Endothelial cell of umbilical vein (primary cell): ENCODE data around the gene NRM. TPM values are rescaled to one million over a fixed set of nuclear protein-coding genes. Genes with fewer than 3 reads are reported as not detected.
A peak's percentile ranks its signal among the peaks of the same experiment; 100 is the strongest.
"Not testable (repeated sequence)": the region's sequence is repeated elsewhere in the genome, so short reads cannot be mapped to it uniquely, and the experiment has no call there.

ENCODE experiments used
- BruUV-seq: library from RNA; stranded (reverse); fragments of 400-500 nt; replicated peaks from 2 replicates; lab custom pipeline; 2021; lab: Mats Ljungman, UMichigan
- CTCF ChIA-PET: fragments of 300-600, 350-600 bp; sonication (Branson Sonifier 250); formaldehyde crosslinking; loops from one replicate; lab custom pipeline; 2021; ENCODE audit warnings: antibody characterized with exemption, inconsistent platforms; lab: Charles Lee
- POLR2A ChIA-PET: fragments of 300-600, 350-600 bp; sonication (Branson Sonifier 250); formaldehyde crosslinking; loops from one replicate; lab custom pipeline; 2021; ENCODE audit warnings: antibody characterized with exemption, inconsistent platforms; lab: Charles Lee
- DNase-seq: peaks from one replicate; pipeline ENCODE4 v3.0.0-alpha.2; 2011; ENCODE audit warnings: low read depth, low spot score
- FAIRE-seq: peaks from 2 replicates; lab custom pipeline; 2011; peaks lifted over from hg19 to GRCh38; lab: Jason Lieb, UNC
- H2AFZ ChIP-seq: 2 replicates; pipeline ENCODE4 v1.6.0; 2012; ENCODE audit warnings: low read depth, low read length, control low read depth, inconsistent platforms
- H3K27ac ChIP-seq: 2 replicates; pipeline ENCODE4 v1.5.1; 2011; ENCODE audit warnings: low read depth, mild to moderate bottlenecking, control low read depth, low read length, moderate library complexity; ENCODE audit not compliant: insufficient read depth
- H3K27me3 ChIP-seq, 2 experiments: 2 replicates each; pipeline versions ENCODE4 v1.6.0 to v1.6.1; 2011; ENCODE audit warnings: low read length in 2 of 2, mixed read lengths in 1 of 2; ENCODE audit not compliant: control insufficient read depth in 2 of 2, insufficient read depth in 2 of 2
- H3K36me3 ChIP-seq, 2 experiments: 2 replicates in 1 of 2; 3 replicates in 1 of 2; pipeline ENCODE4 v1.5.1; 2011; ENCODE audit warnings: low read length in 2 of 2, mild to moderate bottlenecking in 1 of 2, moderate library complexity in 1 of 2; ENCODE audit not compliant: control insufficient read depth in 2 of 2, insufficient read depth in 2 of 2; ENCODE audit errors: extremely low read depth in 1 of 2
- H3K4me1 ChIP-seq: 3 replicates; pipeline ENCODE4 v1.5.1; 2011; ENCODE audit warnings: mild to moderate bottlenecking, low read length; ENCODE audit not compliant: control insufficient read depth, insufficient read depth; ENCODE audit errors: extremely low read depth
- H3K4me2 ChIP-seq: 2 replicates; pipeline ENCODE4 v1.6.1; 2011; ENCODE audit warnings: low read length, control low read depth, mixed read lengths; ENCODE audit not compliant: insufficient read depth
- H3K4me3 ChIP-seq, 3 experiments: fragments of 200-600 bp in 1 of 3; sonication (generic), shearing (Covaris generic) in 1 of 3; replicated peaks in 1 of 3; 2 replicates each; pipeline ENCODE4 v1.5.1; 2011 to 2016; ENCODE audit warnings: control low read depth in 3 of 3, low read length in 3 of 3, mild to moderate bottlenecking in 2 of 3, inconsistent platforms in 1 of 3, low read depth in 1 of 3, moderate library complexity in 1 of 3; ENCODE audit not compliant: insufficient read depth in 1 of 3
- H3K79me2 ChIP-seq: 2 replicates; pipeline ENCODE4 v1.6.0; 2012; ENCODE audit warnings: low read length, inconsistent platforms; ENCODE audit not compliant: control insufficient read depth, insufficient read depth
- H3K9ac ChIP-seq: replicated peaks from 2 replicates; pipeline ENCODE3; 2011; ENCODE audit warnings: low read length, control low read depth; ENCODE audit not compliant: insufficient read depth; ENCODE audit errors: extremely low read depth
- H3K9me1 ChIP-seq: replicated peaks from 3 replicates; pipeline ENCODE4 v1.6.0; 2011; ENCODE audit warnings: mild to moderate bottlenecking, low read length; ENCODE audit not compliant: control insufficient read depth, insufficient read depth; ENCODE audit errors: extremely low read depth
- H3K9me3 ChIP-seq: replicated peaks from 2 replicates; pipeline ENCODE4 v1.5.1; 2012; ENCODE audit warnings: low read length, inconsistent platforms; ENCODE audit not compliant: control insufficient read depth, insufficient read depth
- H4K20me1 ChIP-seq: replicated peaks from 2 replicates; pipeline ENCODE3; 2011; ENCODE audit warnings: mild to moderate bottlenecking, low read length; ENCODE audit not compliant: control insufficient read depth, insufficient read depth; ENCODE audit errors: extremely low read depth
- EZH2 ChIP-seq: IDR thresholded peaks from 2 replicates; pipeline ENCODE4 v1.6.1; 2012; ENCODE audit warnings: borderline replicate concordance, low read depth, mild to moderate bottlenecking, moderate library complexity, low read length, inconsistent platforms; ENCODE audit not compliant: severe bottlenecking
- FOS ChIP-seq: IDR thresholded peaks from 2 replicates; pipeline ENCODE4 v1.6.1; 2011; ENCODE audit warnings: mild to moderate bottlenecking, low read length, moderate library complexity, borderline replicate concordance; ENCODE audit not compliant: insufficient read depth
- GATA2 ChIP-seq: IDR thresholded peaks from 2 replicates; pipeline ENCODE4 v1.7.0; 2011; ENCODE audit warnings: low read depth, mild to moderate bottlenecking, moderate library complexity, mixed read lengths, low read length; ENCODE audit not compliant: insufficient read length, insufficient read depth
- JUN ChIP-seq: IDR thresholded peaks from 2 replicates; pipeline ENCODE4 v1.6.1; 2011; ENCODE audit warnings: borderline replicate concordance, low read depth; ENCODE audit not compliant: insufficient read length, insufficient read depth
- MAX ChIP-seq: IDR thresholded peaks from 2 replicates; pipeline ENCODE4 v1.6.1; 2011; ENCODE audit not compliant: insufficient read depth, insufficient read length
- MYC ChIP-seq: IDR thresholded peaks from one replicate; pipeline ENCODE4 v1.6.1; 2011; ENCODE audit warnings: mild to moderate bottlenecking, low read depth, low read length
- POLR2A ChIP-seq: IDR thresholded peaks from 2 replicates; pipeline ENCODE4 v1.6.1; 2012; ENCODE audit warnings: low read depth, mild to moderate bottlenecking, control low read depth, low read length
- POLR2AphosphoS5 ChIP-seq: IDR thresholded peaks from 2 replicates; pipeline ENCODE4 v1.6.1; 2012; ENCODE audit warnings: low read depth, mild to moderate bottlenecking, control low read depth, low read length, moderate library complexity; ENCODE audit not compliant: insufficient read depth
- dilution Hi-C: fragments of 300-500 bp; cut with MboI; formaldehyde crosslinking; loops from one replicate; pipeline ENCODE4 v1.15.0; 2019; ENCODE audit warnings: low sequenced_read_pairs; ENCODE audit not compliant: extremely low pct_ligation_motif_present
- intact Hi-C: fragments of 100-400 bp; cut with micrococcal nuclease; formaldehyde crosslinking; loops from one replicate; pipeline ENCODE4 v1.10.0; 2022
- polyA plus RNA-seq, 4 experiments: library from polyadenylated mRNA; depleted of rRNA in 3 of 4; stranded (reverse) in 3 of 4; unstranded in 1 of 4; fragments of >200 nt; gene quantifications; 2 replicates each; pipeline versions ENCODE4 v1.2.1 to v1.2.3, GENCODE V29; 2011 to 2012; ENCODE audit warnings: missing spikeins in 1 of 4
- total RNA-seq: library from RNA; stranded (reverse); gene quantifications from 2 replicates; pipeline ENCODE4 v1.2.3, GENCODE V29; 2021
- TF ChIP-seq, protein P1 (sequence below), 2 donors: IDR thresholded peaks; 1 replicate in 1 of 2; 2 replicates in 1 of 2; pipeline ENCODE4 v1.5.1; 2011; ENCODE audit warnings: low read length in 2 of 2, mild to moderate bottlenecking in 2 of 2, moderate library complexity in 2 of 2, control low read depth in 1 of 2, inconsistent platforms in 1 of 2, low read depth in 1 of 2; ENCODE audit not compliant: insufficient read depth in 1 of 2; ENCODE audit errors: extremely low read depth in 1 of 2

Gene NRM
- total and polyA plus RNA-seq, 2 donors (not counting 3 experiments of a cell fraction or from before 2014, with no cell fraction given): 32.2 to 33.8 TPM

DNA sequence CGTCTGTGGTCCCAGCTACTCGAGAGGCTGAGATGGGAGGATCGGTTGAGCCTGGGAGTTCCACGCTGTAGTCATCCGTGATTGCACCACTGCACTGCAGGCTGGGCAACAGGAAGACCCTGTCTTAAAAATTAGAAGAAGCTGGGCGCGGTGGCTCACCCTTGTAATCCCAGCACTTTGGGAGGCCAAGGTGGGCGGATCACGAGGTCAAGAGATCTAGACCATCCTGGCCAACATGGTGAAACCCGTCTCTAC, 31.2 kb upstream of the NRM start:
- H3K27me3 ChIP-seq, DNase-seq, H2AFZ ChIP-seq, H4K20me1 ChIP-seq, FAIRE-seq, H3K9me3 ChIP-seq, BruUV-seq, H3K9me1 ChIP-seq, dilution Hi-C loops: not testable (repeated sequence)
- POLR2A ChIA-PET: interaction anchor here (0.7 to 3.0 kb wide), 5 partner anchors 9 to 42 kb away, joined by 3 to 34 read pairs (median 3); partner anchors contain the start of genes IER3 and NRM
- peaks cover 60% of the 10 kb centered on the region for H3K79me2 ChIP-seq
- peaks cover 16 to 31% of the 10 kb centered on the region in 2 experiments for H3K36me3 ChIP-seq
- peak overlapping the region; percentile 89 for H3K4me2 ChIP-seq
- H3K9ac ChIP-seq: peak overlapping the region; percentile 79
- peaks cover 37% of the 10 kb centered on the region for H3K4me1 ChIP-seq
- H3K4me3 ChIP-seq: peak overlapping the region; percentile 64 to 94 (median 76)
- intact Hi-C loops: loop anchor here (1.0 kb wide), 1 partner anchor 43 kb away; no protein-coding TSS in a partner anchor
- H3K27ac ChIP-seq: peak overlapping the region; percentile 64
- CTCF ChIA-PET: interaction anchor here (0.6 to 9.2 kb wide), 21 partner anchors 10 to 366 kb away, joined by 3 to 296 read pairs (median 6); partner anchors contain the start of genes DHX16, FLOT1 and VARS2

DNA sequence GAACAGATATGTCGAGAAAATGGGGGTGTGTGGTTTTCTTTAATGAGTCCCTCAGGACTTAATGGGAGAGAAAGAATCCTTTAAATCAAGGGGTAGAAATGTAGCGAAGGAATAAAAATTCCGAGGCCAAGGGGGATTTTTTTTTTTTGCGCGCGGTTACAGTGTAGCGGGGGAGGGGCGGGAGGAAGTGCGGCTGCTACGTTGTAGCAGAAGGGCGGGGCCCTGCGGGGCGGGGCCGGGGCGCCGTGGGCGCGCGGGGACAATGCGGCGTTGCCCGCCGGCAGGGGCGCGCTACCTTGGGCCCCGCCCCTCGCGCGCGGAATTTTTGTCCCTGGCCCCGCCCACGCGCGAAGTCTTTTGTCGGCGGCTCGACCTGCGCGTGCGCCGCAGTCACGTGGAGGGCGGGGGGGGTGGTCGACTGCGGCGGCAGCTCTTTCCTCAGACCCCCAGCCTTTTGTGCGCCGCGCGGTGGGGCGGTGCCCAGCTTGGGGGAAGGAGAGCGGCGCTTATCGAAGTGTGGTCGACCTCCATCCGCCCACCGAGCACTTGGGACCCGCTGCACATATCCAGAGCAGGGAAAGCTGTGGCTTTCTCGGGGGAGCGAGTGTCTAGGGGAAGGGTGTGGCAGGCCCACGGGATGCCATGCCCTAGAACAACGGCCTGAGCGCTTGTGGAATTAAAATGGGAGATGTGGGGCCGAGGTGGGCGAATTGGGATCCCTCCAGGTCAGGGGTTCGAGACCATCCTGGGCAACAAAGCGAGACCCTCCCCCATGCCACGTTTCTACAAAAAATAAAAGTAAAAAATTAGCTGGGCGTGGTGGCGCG, 30.6 kb upstream of the NRM start:
- FAIRE-seq (peak; percentile 18), DNase-seq (peak; percentile 91)
- dilution Hi-C loops: no loop called here
- no peak overlapping the region for H2AFZ ChIP-seq
- peak overlapping the region; percentile 89 for H3K4me2 ChIP-seq
- peak overlapping the region; percentile 94 for H3K27ac ChIP-seq
- peaks cover 42% of the 10 kb centered on the region for H3K4me1 ChIP-seq
- intact Hi-C loops: loop anchor here (1.0 to 2.0 kb wide), 5 partner anchors 21 to 239 kb away; partner anchors contain the start of genes C6orf136 and FLOT1
- TF ChIP-seq JUN (no peak), FOS (no peak), GATA2 (no peak), MAX (peak; percentile 95), EZH2 (no peak), POLR2A (peak; percentile 92), MYC (no peak), POLR2AphosphoS5 (peak; percentile 99)
- TF ChIP-seq, protein P1, sequence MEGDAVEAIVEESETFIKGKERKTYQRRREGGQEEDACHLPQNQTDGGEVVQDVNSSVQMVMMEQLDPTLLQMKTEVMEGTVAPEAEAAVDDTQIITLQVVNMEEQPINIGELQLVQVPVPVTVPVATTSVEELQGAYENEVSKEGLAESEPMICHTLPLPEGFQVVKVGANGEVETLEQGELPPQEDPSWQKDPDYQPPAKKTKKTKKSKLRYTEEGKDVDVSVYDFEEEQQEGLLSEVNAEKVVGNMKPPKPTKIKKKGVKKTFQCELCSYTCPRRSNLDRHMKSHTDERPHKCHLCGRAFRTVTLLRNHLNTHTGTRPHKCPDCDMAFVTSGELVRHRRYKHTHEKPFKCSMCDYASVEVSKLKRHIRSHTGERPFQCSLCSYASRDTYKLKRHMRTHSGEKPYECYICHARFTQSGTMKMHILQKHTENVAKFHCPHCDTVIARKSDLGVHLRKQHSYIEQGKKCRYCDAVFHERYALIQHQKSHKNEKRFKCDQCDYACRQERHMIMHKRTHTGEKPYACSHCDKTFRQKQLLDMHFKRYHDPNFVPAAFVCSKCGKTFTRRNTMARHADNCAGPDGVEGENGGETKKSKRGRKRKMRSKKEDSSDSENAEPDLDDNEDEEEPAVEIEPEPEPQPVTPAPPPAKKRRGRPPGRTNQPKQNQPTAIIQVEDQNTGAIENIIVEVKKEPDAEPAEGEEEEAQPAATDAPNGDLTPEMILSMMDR (IDR thresholded peaks at IDR 0.05; ENCODE audit: extremely low read depth in 1 of 2, insufficient read depth in 1 of 2, low read depth in 1 of 2, low read length in 2 of 2): peak; percentile 13 to 44
- no TSS peak for BruUV-seq
- peaks cover 16 to 31% of the 10 kb centered on the region in 2 experiments for H3K36me3 ChIP-seq
- H4K20me1 ChIP-seq: peaks cover 7% of the 10 kb centered on the region
- peak overlapping the region; percentile 100 for H3K9ac ChIP-seq
- H3K9me3 ChIP-seq: no peaks in the 10 kb centered on the region
- peak overlapping the region; percentile 94 to 99 (median 99) for H3K4me3 ChIP-seq
- POLR2A ChIA-PET: interaction anchor here (0.6 to 3.0 kb wide), 7 partner anchors 9 to 98 kb away, joined by 3 to 34 read pairs (median 3); partner anchors contain the start of genes IER3 and NRM
- no peaks in the 10 kb centered on the region for H3K27me3 ChIP-seq
- CTCF ChIA-PET: interaction anchor here (0.6 to 9.2 kb wide), 18 partner anchors 10 to 366 kb away, joined by 3 to 296 read pairs (median 6); partner anchors contain the start of genes DHX16, FLOT1 and VARS2
- no peaks in the 10 kb centered on the region for H3K9me1 ChIP-seq
- peaks cover 64% of the 10 kb centered on the region for H3K79me2 ChIP-seq
